ENCODE measurements around the gene CDK9. TPM values are rescaled to one million over a fixed set of nuclear protein-coding genes. Genes with fewer than 3 reads are reported as not detected.

CDK9 gene
- polyA plus RNA-seq, 3 donors, result 24.9 to 139 (median 26.4) TPM

DNA sequence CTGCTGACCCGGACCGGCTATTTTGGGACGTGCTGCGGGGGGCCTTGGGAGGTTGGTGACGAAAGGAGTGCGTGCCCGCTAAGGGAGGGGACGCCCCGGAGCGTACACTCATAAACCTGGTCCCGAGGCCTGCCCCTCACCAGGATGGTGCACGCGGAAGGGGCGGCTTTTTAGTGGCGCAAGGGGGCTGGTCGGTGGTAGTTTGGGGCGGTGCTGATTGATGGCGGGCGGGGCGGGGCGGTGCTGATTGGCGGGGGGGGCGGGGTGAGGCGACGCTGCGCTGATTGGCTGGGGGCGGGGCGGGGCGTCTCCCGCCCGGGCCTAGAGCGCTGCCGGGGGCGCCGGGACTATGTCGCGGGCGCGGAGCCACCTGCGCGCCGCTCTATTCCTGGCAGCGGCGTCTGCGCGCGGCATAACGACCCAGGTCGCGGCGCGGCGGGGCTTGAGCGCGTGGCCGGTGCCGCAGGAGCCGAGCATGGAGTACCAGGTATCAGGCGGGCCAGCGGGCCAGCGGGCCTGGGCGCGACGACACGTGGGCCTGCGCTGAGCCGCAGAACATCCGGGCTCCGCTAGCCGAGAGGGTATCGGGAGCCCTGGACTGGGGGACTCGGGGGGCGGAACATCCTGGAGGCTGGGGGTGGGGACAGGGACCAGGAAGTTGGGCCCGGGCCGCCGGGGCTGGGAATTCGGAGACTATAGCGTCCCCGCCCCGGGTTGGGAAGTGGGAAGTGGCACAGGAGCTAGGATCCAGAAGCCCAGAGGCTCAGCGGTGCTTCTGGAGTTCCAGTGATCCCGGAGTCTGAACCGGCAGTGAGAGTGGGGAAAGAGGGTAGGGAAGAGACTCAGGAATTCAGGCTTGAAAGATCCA, 17.0 kb downstream of the CDK9 start, which contains the start of gene FPGS:
FPGS (plus strand) TSS at position 307 of the 868 bp plus-strand sequence; CDS start at position 350, 43 bp downstream.
- Mint-ChIP-seq H3K4me3 (peak within 1 kb of the TSS; percentile 94), H3K27me3 (ENCODE audit: low read depth in 3 of 3) (peaks cover 0 to 5% (median 2%) of the 10 kb centered on the region in 3 donors), H3K4me1 (peaks cover 33% of the 10 kb centered on the region), H3K9me3 (peaks cover 0 to 2% (median 0%) of the 10 kb centered on the region in 7 donors), H3K27ac (peak within 1 kb of the TSS; percentile 89 to 97 (median 94)), H3K36me3 (peaks cover 14 to 20% of the 10 kb centered on the region in 2 donors)
- peak within 1 kb of the TSS; percentile 97 for H3K4me2 ChIP-seq (replicated peaks; ENCODE audit: extremely low read depth, low read length, poor library complexity, severe bottlenecking)
- H3K27me3 ChIP-seq (ENCODE audit: control insufficient read depth in 2 of 2, insufficient read depth in 2 of 2, low read length in 2 of 2), result no peaks in the 10 kb centered on the region
- H3K79me2 ChIP-seq (ENCODE audit: insufficient read depth, low read length), result peaks cover 22% of the 10 kb centered on the region
- H3K4me1 ChIP-seq (ENCODE audit: control insufficient read depth in 1 of 2, insufficient read depth in 2 of 2, low read length in 2 of 2), result peaks cover 33 to 37% of the 10 kb centered on the region in 2 donors
- no peaks in the 10 kb centered on the region for H3K9me3 ChIP-seq (replicated peaks in 1 of 2; ENCODE audit: control insufficient read depth in 1 of 2, insufficient read depth in 1 of 2, low read length in 2 of 2)
- peak within 1 kb of the TSS; percentile 92 to 94 for H3K27ac ChIP-seq (ENCODE audit: low read depth in 1 of 2, low read length in 2 of 2)
- H2AFZ ChIP-seq (ENCODE audit: insufficient read depth, low read depth, low read length, poor library complexity, severe bottlenecking), result peak within 1 kb of the TSS; percentile 82
- H3K36me3 ChIP-seq (replicated peaks in 1 of 2; ENCODE audit: control insufficient read depth in 1 of 2, insufficient read depth in 2 of 2, low read length in 2 of 2), result peaks cover 10% of the 10 kb centered on the region in 2 donors
- under 1% methylated on average over 68 of the region's 83 CpGs for WGBS (ENCODE audit: insufficient coverage)
- DNase-seq, result peak; percentile 71 to 92 (median 87)
- peak within 1 kb of the TSS; percentile 67 to 92 (median 72) for H3K4me3 ChIP-seq (replicated peaks in 1 of 3; ENCODE audit: low read depth in 2 of 3, low read length in 3 of 3)
- TF ChIP-seq CTCF (IDR thresholded peaks at IDR 0.05), result no peak
- H4K20me1 ChIP-seq (ENCODE audit: insufficient read depth, low read length), result peaks cover 10% of the 10 kb centered on the region
- intact Hi-C loops (cut with micrococcal nuclease), result loop anchor here in 1 of 2 donors (5.0 kb wide), 2 partner anchors 34 to 64 kb away; no protein-coding TSS in a partner anchor
- peak within 1 kb of the TSS; percentile 85 for H3K9ac ChIP-seq (ENCODE audit: insufficient read depth, low read length, poor library complexity, severe bottlenecking)

DNA sequence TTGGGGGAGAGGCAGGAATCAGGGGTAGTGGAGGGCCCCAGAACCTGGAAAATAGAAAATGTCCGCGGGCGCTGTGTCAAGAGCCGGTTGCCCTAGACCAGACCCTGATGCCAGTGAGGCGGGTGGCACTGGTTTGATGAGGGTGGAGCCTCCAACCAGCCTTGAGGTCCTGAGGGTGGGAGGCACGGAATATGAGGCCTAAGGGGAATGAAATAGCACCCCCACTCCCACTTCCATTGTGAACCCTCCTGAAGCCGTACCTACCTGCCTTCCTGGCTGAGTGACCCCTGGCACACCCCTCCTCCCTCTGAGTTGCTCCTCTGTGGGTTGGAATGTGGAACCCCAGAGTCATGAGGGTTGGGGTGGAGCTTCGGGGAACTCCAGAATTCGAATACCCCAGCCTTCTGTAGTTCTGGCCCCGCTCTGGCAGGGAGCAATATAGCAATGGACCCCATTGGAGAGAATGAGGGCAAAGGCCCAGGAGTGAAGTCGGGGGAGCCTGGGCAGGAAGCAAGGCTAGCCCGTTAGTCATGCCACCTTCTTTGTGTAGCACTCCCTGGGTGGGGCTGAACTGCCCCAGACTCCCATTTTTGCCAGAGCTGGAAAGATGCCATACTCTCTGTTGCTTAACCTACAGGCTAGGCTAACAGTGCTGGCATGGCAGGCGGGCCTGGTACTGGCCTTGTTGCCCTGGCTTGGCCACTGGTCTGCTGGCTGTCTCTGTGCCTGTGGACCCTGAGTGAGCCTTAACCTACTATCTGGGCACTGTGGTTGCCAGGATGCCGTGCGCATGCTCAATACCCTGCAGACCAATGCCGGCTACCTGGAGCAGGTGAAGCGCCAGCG, 17.9 kb downstream of the CDK9 start:
- H3K9ac ChIP-seq (ENCODE audit: insufficient read depth, low read length, poor library complexity, severe bottlenecking), result peak overlapping the region; percentile 85
- peak overlapping the region; percentile 97 for H3K4me2 ChIP-seq (replicated peaks; ENCODE audit: extremely low read depth, low read length, poor library complexity, severe bottlenecking)
- intact Hi-C loops (cut with micrococcal nuclease), result loop anchor here in 1 of 2 donors (5.0 kb wide), 2 partner anchors 34 to 64 kb away; no protein-coding TSS in a partner anchor
- Mint-ChIP-seq H3K9me3 (peaks cover 0 to 2% (median 0%) of the 10 kb centered on the region in 7 donors), H3K27me3 (ENCODE audit: low read depth in 3 of 3) (peaks cover 0 to 2% (median 0%) of the 10 kb centered on the region in 3 donors), H3K36me3 (peaks cover 20 to 27% of the 10 kb centered on the region in 2 donors), H3K4me3 (peak overlapping the region; percentile 94), H3K27ac (peak overlapping the region; percentile 88 to 94 (median 89)), H3K4me1 (peaks cover 32% of the 10 kb centered on the region)
- no peaks in the 10 kb centered on the region for H3K9me3 ChIP-seq (replicated peaks in 1 of 2; ENCODE audit: control insufficient read depth in 1 of 2, insufficient read depth in 1 of 2, low read length in 2 of 2)
- no peaks in the 10 kb centered on the region for H3K27me3 ChIP-seq (ENCODE audit: control insufficient read depth in 2 of 2, insufficient read depth in 2 of 2, low read length in 2 of 2)
- peaks cover 33 to 37% of the 10 kb centered on the region in 2 donors for H3K4me1 ChIP-seq (ENCODE audit: control insufficient read depth in 1 of 2, insufficient read depth in 2 of 2, low read length in 2 of 2)
- DNase-seq, result peak in 2 of 3 donors; percentile 57 to 63
- peak overlapping the region; percentile 82 for H2AFZ ChIP-seq (ENCODE audit: insufficient read depth, low read depth, low read length, poor library complexity, severe bottlenecking)
- TF ChIP-seq CTCF (IDR thresholded peaks at IDR 0.05), result no peak
- H3K4me3 ChIP-seq (replicated peaks in 1 of 3; ENCODE audit: low read depth in 2 of 3, low read length in 3 of 3), result peak overlapping the region; percentile 67 to 92 (median 72)
- WGBS (ENCODE audit: insufficient coverage), result 48% methylated on average over 14 of the region's 18 CpGs
- peak overlapping the region; percentile 74 to 94 for H3K27ac ChIP-seq (ENCODE audit: low read depth in 1 of 2, low read length in 2 of 2)
- peaks cover 18 to 19% of the 10 kb centered on the region in 2 donors for H3K36me3 ChIP-seq (replicated peaks in 1 of 2; ENCODE audit: control insufficient read depth in 1 of 2, insufficient read depth in 2 of 2, low read length in 2 of 2)
- H4K20me1 ChIP-seq (ENCODE audit: insufficient read depth, low read length), result peaks cover 10% of the 10 kb centered on the region
- H3K79me2 ChIP-seq (ENCODE audit: insufficient read depth, low read length), result peaks cover 22% of the 10 kb centered on the region
